ENCODE results near the gene RAP1GAP2.

Gene RAP1GAP2

GRCh38 chr17:2911755-2912111 is 115.5 kb downstream of the RAP1GAP2 start:
- no peak for DNase-seq (ENCODE audit: low read depth)

DNA sequence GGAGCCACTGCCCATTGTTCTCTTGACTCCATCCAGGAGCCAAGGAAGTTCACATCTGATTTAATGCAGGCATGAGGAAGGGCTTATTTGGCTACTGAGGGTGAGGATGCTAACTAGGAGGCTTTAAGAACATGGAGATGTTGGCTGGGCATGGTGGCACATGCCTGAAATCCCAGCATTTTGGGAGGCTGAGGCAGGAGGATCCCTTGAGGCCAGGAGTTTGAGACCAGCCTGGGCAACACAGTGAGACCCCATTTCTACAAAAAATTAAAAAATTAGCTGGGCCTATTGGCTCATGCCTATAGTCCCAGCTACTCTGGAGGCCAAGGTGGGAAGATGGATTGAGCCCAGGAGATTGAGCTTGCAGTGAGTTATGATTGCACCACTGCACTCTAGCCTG is 116.5 kb downstream of the RAP1GAP2 start:
- DNase-seq (ENCODE audit: low read depth): no peak

DNA sequence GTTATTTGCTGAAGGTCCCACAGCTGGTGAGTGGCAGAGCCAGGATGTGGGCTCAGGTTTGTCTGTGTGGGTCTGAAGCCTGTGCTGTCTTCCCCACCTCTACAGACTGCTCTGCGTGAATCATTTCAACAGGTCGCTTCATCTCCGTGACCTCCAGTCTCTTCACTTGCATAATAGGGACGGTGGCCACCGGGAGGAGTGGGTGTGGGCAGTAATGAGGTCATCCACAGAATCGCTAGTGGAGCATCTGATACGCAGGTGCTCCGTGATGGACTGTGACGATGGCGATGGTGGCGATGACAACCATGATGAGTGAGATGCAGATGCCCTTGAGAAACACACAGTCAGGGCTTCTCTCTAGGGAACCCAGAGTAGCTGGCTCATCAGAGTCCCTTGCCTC is 120.2 kb downstream of the RAP1GAP2 start:
- DNase-seq (ENCODE audit: low read depth): no peak

GRCh38 chr17:2921443-2921842 is 125.2 kb downstream of the RAP1GAP2 start:
- DNase-seq (ENCODE audit: low read depth): no peak

DNA sequence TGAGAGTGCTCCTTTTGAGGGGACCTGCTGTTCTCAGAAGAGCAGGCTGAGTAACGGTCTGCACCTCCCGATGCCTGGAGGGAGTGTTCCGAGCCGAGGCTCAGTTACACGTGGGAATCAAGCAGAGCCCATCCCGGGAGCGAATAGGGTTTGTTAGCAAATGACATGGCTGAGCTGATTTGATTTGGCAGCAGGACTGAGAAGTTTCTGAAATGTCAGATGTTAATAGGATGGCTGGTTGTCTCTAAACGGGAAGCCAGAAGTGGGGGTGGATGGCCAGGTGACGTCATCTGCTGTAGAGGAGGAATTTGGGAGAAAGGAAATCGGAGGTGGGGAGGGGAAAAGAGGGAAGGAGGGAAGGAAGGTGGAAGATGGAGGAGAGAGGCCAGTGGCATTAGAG is 128.0 kb downstream of the RAP1GAP2 start:
- no peak for DNase-seq (ENCODE audit: low read depth)

DNA sequence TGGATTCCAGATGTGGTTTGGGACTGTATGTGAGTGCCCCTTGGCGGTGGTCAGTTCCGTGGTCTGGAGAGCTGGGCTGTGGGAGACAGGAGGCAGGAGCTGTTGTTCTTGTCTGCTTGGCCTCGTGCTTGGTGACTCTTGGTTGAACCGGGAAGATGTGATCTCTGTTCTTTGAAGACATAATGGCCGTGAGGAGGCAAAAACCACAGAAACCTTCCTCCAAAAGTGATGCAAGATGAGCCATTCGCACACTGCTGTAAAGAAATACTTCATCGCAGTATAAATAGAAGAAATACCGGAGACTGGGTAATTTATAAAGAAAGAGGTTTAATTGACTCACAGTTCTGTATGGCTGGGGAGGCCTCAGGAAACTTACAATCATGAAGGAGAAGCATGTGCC is 128.8 kb downstream of the RAP1GAP2 start:
- DNase-seq (ENCODE audit: low read depth): no peak

GRCh38 chr17:2926019-2926650 is 129.9 kb downstream of the RAP1GAP2 start:
- DNase-seq (ENCODE audit: low read depth): no peak

DNA sequence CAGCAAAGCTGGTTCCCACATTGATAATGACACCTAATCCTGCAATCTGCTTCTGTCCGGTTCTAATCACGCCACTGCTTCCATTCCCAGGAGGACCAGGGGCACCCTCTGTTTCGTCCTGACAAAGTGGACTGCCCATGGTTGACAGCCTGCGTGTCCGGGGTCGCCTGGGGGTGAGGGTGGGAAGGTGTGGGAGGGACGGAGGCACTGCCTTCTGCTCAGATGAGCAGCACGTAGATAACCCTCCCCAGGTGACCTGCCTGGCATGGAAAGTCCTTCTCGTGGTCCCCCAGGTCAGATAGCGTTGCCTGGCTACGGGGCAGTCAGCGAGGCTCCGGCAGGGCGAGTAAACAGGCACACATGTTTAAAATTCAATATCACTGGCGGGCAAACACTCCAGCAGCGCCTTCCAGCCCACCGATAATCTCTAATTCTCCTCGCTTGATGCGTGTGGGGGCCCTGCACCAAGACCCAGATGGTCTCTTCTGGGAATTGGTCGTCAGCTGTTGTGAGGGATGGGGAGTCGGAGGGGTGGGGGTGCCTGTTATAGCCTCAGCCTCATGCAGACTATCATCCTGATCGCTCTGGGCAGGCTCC is 132.2 kb downstream of the RAP1GAP2 start:
- no peak for DNase-seq (ENCODE audit: low read depth)

DNA sequence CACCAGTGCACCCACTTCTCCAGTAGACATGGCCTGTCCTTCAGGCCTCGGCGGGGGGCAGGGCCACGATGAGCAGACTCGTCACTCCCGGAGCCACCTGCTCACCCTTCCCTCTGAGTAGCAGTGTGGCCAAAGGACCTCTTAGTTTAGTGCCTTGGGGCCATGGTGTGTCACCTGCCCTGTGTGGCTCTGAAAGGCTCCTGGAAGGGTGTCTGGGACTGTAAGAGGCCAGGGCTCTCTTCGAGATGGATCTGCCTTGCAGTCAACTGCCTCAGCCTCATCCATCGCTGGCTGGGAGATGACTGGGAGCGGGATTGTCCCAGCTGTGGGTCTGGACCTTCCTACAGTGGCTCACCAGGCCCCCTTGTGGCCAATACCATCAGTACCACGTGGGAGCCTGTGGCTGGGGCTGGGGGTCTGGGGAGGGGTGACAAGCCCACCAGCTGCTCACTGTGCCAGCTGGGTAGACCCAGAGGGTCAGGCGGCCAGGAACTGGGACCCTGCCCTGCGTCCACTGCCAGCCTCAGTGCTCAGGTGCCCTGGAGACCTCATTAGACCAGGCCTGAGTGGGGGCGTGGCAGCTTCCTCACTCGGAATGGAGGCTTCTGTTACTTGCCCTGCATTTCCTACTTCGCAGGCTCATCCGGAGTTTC is 133.8 kb downstream of the RAP1GAP2 start:
- no peak for DNase-seq (ENCODE audit: low read depth)

DNA sequence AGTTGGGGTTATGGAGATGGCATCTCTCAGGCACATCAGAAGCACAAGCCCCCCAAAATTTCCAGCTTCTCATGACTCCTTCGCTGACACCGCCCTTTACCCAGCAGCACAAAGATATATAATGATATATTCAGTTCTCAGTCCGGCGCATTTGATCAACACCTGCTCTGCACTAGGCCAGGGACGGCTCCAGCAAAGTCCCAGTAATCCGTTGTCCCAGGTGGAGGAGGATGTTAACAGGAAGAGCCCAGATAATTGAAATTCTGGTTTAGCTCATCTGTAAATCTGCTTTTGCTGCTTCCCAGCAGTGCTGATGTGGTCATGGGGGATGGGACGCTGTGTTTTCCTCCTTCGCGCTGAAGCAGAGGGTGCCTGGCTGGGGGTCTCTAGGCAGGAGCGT is 135.6 kb downstream of the RAP1GAP2 start:
- no peak for DNase-seq (ENCODE audit: low read depth)

DNA sequence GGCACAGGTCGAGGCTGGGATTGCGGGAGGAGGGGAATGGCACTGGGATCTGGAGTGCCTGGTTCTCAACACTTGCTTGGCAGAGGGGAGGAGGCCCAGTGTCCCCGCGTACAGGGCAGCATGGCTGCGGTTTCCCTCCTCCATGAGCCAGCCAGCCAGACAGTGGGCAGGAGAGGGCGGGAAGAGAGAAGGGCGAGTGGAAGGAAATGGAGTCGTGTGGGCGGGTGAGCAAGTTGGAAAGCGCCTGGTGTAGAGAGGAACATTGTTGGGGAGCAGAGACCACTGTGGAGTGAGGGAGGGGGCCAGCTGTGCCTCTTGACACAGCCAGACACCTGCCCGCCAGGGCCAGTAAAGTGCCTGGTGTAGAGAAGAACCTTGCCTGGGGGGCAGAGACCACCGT is 136.7 kb downstream of the RAP1GAP2 start:
- no peak for DNase-seq (ENCODE audit: low read depth)

GRCh38 chr17:2933606-2934005 is 137.4 kb downstream of the RAP1GAP2 start:
- no peak for DNase-seq (ENCODE audit: low read depth)

GRCh38 chr17:2935632-2936031 is 139.4 kb downstream of the RAP1GAP2 start:
- no peak for DNase-seq (ENCODE audit: low read depth)

DNA sequence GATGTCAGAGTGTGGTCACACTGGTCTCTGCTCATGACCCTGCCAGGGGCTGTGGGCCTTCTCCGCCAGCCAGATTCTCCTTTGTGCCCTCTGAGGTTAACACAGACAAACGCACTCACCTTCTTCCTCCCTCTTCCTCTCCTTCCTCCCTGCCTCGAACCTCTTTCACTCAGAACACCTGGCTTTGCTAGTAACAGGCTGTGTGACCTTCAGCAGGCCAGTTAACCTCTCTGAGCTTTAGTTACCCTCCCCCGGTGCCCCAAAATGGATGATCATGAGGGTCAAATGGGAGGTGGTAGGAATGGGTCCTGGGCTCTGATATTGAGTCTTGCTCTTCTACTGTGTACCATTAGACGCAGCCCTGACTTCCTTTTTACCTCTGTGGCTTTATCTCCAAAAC is 140.1 kb downstream of the RAP1GAP2 start:
- DNase-seq (ENCODE audit: low read depth): no peak

GRCh38 chr17:2936771-2937321 is 140.6 kb downstream of the RAP1GAP2 start:
- no peak for DNase-seq (ENCODE audit: low read depth)

DNA sequence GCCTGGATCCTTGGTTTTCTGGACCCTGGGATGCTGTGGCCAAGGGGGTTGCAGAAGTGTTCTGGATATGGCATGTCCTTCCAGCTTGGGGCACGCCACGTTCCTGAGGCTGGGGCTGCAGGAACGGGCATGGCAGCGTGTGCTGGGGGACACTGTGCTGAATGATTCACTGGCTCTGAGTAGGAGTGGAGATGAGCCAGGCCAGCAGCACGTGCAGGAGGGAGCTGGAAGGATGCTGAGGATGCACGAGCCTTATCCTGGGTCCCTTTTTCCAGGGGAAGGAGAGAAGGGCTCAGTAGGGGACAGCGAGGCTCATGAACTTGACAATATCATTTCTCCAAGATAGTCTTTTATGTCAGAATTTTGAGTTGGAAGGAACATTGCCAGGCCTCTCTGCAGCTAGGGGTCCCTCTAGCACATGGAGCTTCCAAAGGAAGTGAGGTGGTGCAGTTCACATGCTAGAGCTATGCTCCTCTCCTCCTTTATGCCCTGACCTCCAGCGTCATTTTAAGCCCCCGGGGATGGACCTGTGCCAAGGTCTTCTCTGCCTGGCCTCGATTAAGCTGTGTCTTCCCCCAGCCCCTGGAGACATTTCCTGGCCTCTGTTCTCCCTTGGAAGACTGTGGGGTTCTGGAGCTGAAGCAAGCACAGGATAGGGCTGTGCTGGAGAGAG is 141.2 kb downstream of the RAP1GAP2 start:
- DNase-seq (ENCODE audit: low read depth): no peak

DNA sequence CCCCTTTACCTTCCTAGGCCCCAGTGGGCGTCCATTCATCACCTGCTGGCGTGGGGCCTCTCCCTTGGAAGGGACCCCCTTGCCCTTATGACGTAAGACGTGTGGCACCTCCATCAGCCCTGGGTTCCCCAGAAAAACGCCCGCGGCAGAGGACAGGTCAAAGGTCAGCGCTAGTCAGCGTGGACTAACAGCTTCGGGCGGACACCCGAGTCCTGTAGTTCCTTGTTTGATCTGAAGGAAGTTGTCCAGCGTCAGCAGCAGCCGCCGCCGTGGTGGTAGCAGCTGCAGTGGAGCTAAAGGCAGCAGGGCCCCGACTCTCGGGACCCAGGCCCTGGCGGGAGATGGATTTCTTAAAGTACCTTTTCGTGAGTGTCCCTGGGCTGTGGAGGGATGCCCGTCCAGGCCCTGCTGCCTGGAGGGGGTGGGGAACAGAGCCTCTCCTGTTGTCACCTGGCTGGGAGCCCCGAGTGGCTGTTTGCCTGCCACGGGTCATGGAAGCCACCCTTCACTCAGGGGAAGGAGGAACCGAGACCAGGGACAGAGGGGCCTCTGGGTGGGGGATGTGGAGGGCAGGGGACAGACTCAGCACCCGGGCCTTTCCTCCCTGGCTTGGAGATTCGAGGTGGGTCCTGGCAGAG is 143.6 kb downstream of the RAP1GAP2 start:
- no peak for DNase-seq (ENCODE audit: low read depth)

DNA sequence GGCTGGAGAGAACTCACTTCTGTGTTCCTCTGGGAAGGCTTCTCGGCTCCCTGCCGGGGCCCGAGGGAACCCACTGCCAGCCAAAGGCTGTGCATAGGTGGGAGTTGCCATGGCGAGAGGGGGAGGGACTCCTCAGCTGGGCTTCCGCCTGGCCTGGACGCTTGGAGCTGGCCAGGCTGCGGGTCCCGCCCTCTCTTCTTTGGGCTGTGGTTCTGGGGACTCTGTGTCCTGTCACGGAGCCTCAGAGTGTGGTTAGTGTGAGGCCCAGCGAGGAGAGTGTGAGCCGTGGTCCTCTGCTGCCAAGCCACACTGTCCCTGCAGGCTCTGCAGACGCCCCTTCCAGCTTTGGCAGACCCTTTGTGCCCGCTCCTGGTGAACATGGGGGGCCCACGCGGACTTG is 144.1 kb downstream of the RAP1GAP2 start:
- DNase-seq (ENCODE audit: low read depth): no peak

- no peak for DNase-seq (ENCODE audit: low read depth)
Observed at GRCh38 chr17:2943981-2944380, 147.7 kb downstream of the RAP1GAP2 start.

DNA sequence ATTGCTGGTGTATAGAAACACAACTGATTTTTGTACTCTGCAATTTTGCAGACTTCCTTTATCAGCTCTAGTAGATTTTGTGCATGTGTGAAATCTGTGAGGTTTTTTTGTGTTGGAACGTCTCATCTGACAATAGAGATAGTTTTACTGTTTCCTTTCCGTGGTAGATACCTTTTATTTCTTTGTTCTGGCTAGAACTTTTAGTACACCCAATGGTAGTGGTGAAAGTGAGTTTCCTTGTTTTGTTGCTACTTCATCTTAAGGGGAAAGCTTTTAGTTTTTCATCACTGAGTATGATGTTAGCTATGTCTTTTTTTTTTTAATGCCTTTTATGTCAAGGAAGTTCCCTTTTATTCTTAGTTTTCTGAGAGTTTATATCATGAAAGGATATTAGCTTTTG is 149.1 kb downstream of the RAP1GAP2 start:
- no peak for DNase-seq (ENCODE audit: low read depth)

GRCh38 chr17:2946144-2946543 is 149.9 kb downstream of the RAP1GAP2 start:
- no peak for DNase-seq (ENCODE audit: low read depth)

DNA sequence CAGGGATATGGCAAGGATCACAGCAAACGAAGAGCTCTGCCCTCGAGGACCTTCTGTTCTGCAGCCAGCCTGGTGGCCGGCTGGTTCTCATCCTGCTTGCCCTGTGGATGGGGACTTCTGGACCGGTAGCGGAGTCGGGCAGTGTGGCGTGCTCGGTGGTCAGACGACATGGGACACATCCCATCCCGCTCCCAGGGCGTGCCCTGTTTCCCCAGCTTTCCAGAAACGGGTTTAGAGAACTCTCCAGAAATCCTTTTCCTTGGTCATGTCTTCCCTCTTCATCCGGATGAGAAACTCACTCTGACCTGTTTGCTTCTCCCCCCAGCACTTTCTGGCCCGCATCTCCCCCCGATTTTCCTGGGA is 151.3 kb downstream of the RAP1GAP2 start:
- no peak for DNase-seq (ENCODE audit: low read depth)
